Activated CD4-positive, CD25-positive, alpha-beta regulatory T cell treated with anti-CD3 and anti-CD28 coated beads, Interleukin-2, amount 50 U/mL, for 72 hours (primary cell): ENCODE data around the gene KBTBD6.
"Not testable (repeated sequence)": the region's sequence is repeated elsewhere in the genome, so short reads cannot be mapped to it uniquely, and the experiment has no call there.

Source experiments
- DNase-seq: peaks from one replicate; pipeline ENCODE4 v3.0.0; 2021

KBTBD6 gene

GRCh38 chr13:41132512-41133152, at the start of gene KBTBD6:
TSS of gene KBTBD6 (minus strand) at chr13:41132802. CDS start at chr13:41132511, 291 bp downstream.
- DNase-seq = peak; percentile 89

- no peak for DNase-seq
These were observed 49.6 kb upstream of the KBTBD6 start for GRCh38 chr13:41182231-41182630.

GRCh38 chr13:41179593-41180250, 47.1 kb upstream of the KBTBD6 start:
- DNase-seq = no peak

GRCh38 chr13:41178040-41178439, 45.4 kb upstream of the KBTBD6 start:
- DNase-seq = no peak

GRCh38 chr13:41177616-41178015, 45.0 kb upstream of the KBTBD6 start:
- DNase-seq = no peak

GRCh38 chr13:41175576-41175975, 43.0 kb upstream of the KBTBD6 start:
- not testable (repeated sequence) for DNase-seq

GRCh38 chr13:41162151-41162550, 29.5 kb upstream of the KBTBD6 start:
- DNase-seq = no peak

GRCh38 chr13:41159174-41159573, 26.6 kb upstream of the KBTBD6 start:
- DNase-seq = no peak

GRCh38 chr13:41157048-41157717, 24.6 kb upstream of the KBTBD6 start:
- no peak for DNase-seq

GRCh38 chr13:41156620-41157019, 24.0 kb upstream of the KBTBD6 start:
- DNase-seq = no peak

GRCh38 chr13:41154042-41154441, 21.4 kb upstream of the KBTBD6 start:
- DNase-seq = no peak

GRCh38 chr13:41152005-41152404, 19.4 kb upstream of the KBTBD6 start:
- DNase-seq = no peak

GRCh38 chr13:41150058-41150457, 17.5 kb upstream of the KBTBD6 start:
- DNase-seq = no peak

- DNase-seq = no peak
These were observed 16.0 kb upstream of the KBTBD6 start for GRCh38 chr13:41148419-41149283.

- no peak for DNase-seq
These were observed 12.7 kb upstream of the KBTBD6 start for GRCh38 chr13:41145136-41145908.

- DNase-seq = no peak
These were observed 12.0 kb upstream of the KBTBD6 start for GRCh38 chr13:41144576-41144975.

- DNase-seq = no peak
These were observed 6.8 kb upstream of the KBTBD6 start for GRCh38 chr13:41139296-41139966.

- DNase-seq = no peak
These were observed 5.3 kb upstream of the KBTBD6 start for GRCh38 chr13:41137951-41138350.

- no peak for DNase-seq
These were observed 4.6 kb upstream of the KBTBD6 start for GRCh38 chr13:41137241-41137640.

- DNase-seq = no peak
These were observed 3.9 kb upstream of the KBTBD6 start for GRCh38 chr13:41136396-41137031.

GRCh38 chr13:41133951-41134350, 1.3 kb upstream of the KBTBD6 start:
- no peak for DNase-seq
